ENCODE data around the gene MELTF. TPM values are rescaled to one million over a fixed set of nuclear protein-coding genes. Genes with fewer than 3 reads are reported as not detected.

The MELTF gene
- total and polyA plus RNA-seq, 9 of the 15 experiments (the other 6 are each of a cell fraction or from before 2014, with no cell fraction given), result 0.35 to 10.5 (median 4.5) TPM

DNA sequence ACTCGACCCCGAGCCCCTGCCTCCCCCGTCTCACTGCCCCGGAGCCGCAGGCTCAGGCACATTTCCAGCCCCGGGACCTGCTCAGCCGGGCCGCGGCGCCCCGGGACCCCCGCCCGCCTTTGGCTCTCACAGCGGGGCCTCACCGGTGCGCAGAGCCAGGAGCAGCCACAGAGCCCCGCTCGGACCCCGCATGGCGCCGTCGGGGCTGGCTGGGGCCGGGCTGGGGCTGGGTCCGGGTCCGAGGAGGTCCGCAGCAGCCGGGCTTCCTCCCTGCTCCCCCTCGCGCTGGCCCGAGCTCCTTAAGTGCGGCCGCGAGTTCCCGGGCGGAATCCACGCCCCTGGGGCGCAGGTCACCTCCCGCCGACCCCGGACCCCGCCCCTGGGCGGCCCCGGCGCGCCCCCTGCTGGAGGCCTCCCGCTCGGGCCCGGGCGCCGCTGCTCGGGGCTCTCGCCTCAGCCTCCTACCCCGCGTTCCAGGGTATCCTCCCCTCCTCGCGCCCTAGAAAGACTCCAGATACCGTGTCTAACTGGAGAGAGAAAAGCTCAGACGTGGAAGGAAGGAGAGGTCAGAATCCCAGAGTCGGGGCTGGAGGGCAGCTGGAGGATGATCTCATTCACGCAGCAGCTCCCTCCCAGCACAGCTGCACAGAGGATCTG lies at the start of gene MELTF (continued):
- TF ChIP-seq, protein P1, sequence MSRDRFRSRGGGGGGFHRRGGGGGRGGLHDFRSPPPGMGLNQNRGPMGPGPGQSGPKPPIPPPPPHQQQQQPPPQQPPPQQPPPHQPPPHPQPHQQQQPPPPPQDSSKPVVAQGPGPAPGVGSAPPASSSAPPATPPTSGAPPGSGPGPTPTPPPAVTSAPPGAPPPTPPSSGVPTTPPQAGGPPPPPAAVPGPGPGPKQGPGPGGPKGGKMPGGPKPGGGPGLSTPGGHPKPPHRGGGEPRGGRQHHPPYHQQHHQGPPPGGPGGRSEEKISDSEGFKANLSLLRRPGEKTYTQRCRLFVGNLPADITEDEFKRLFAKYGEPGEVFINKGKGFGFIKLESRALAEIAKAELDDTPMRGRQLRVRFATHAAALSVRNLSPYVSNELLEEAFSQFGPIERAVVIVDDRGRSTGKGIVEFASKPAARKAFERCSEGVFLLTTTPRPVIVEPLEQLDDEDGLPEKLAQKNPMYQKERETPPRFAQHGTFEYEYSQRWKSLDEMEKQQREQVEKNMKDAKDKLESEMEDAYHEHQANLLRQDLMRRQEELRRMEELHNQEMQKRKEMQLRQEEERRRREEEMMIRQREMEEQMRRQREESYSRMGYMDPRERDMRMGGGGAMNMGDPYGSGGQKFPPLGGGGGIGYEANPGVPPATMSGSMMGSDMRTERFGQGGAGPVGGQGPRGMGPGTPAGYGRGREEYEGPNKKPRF (IDR thresholded peaks at IDR 0.05; ENCODE audit: low read depth, low read length), result no peak
- peak; percentile 64 for TF ChIP-seq SMC3 (conservative IDR thresholded peaks at IDR 0.05; ENCODE audit: insufficient read depth, low read depth, low read length)
- TF ChIP-seq CCNT2 (IDR thresholded peaks at IDR 0.05; ENCODE audit: borderline replicate concordance, extremely low read depth, insufficient read length, low read depth, low read length), result peak; percentile 55
- TF ChIP-seq GATAD2A (IDR thresholded peaks at IDR 0.05), result 0 out of 2 replicates have a peak, but pooled peaks have one; percentile 3
- TF ChIP-seq ESRRB (CRISPR knock-in tag; IDR thresholded peaks at IDR 0.05; ENCODE audit: borderline replicate concordance), result no peak
- TF ChIP-seq RB1 (IDR thresholded peaks at IDR 0.05; ENCODE audit: low read depth), result peak; percentile 87
- no peak for TF ChIP-seq HIVEP1 (CRISPR knock-in tag; IDR thresholded peaks at IDR 0.05)
- no peak for TF ChIP-seq MCM7 (IDR thresholded peaks at IDR 0.05)
- peak; percentile 69 for TF ChIP-seq RBM25 (IDR thresholded peaks at IDR 0.05; ENCODE audit: low read depth, low read length, severe bottlenecking)
- TF ChIP-seq CHCHD3 (CRISPR knock-in tag; IDR thresholded peaks at IDR 0.05), result no peak
- TF ChIP-seq RBFOX2 (IDR thresholded peaks at IDR 0.05; ENCODE audit: low read depth, low read length), result peak; percentile 82
- no peak for TF ChIP-seq ARHGAP35 (IDR thresholded peaks at IDR 0.05; ENCODE audit: partially characterized antibody)
- no peak for TF ChIP-seq SNIP1 (IDR thresholded peaks at IDR 0.05; ENCODE audit: low read depth)
- no peak for TF ChIP-seq CBX1 (IDR thresholded peaks at IDR 0.05; ENCODE audit: low read depth)
- TF ChIP-seq MEF2A (IDR thresholded peaks at IDR 0.05; ENCODE audit: control insufficient read depth, low read depth, low read length), result no peak
- no peak for TF ChIP-seq SREBF2 (CRISPR knock-in tag; IDR thresholded peaks at IDR 0.05)
- TF ChIP-seq SUPT5H (IDR thresholded peaks at IDR 0.05), result 0 out of 2 replicates have a peak, but pooled peaks have one; percentile 31
- no peak for TF ChIP-seq ZSCAN29 (IDR thresholded peaks at IDR 0.05)
- peak; percentile 17; the same call in 1 of the 2 replicates for TF ChIP-seq SMAD4 (CRISPR knock-in tag; conservative IDR thresholded peaks at IDR 0.05)
- no peak for TF ChIP-seq ZNF584 (CRISPR knock-in tag; IDR thresholded peaks at IDR 0.05; ENCODE audit: low read depth)
- TF ChIP-seq ZNF217 (CRISPR knock-in tag; IDR thresholded peaks at IDR 0.05), result no peak
- no peak for TF ChIP-seq FOXM1 (IDR thresholded peaks at IDR 0.05; ENCODE audit: low read depth)
- TF ChIP-seq FOXM1 (CRISPR knock-in tag; IDR thresholded peaks at IDR 0.05; ENCODE audit: low read depth), result no peak
- no peak for TF ChIP-seq ETS2 (tag; IDR thresholded peaks at IDR 0.05; ENCODE audit: borderline replicate concordance, poor library complexity, severe bottlenecking)
- TF ChIP-seq CBFA2T2 (conservative IDR thresholded peaks at IDR 0.05), result no peak
- TF ChIP-seq DPF2 (IDR thresholded peaks at IDR 0.05), result no peak
- peak; percentile 28; the same call in 1 of the 2 replicates for TF ChIP-seq JUND (IDR thresholded peaks at IDR 0.05; ENCODE audit: borderline replicate concordance, low read depth, low read length)
- TF ChIP-seq JUND (tag; IDR thresholded peaks at IDR 0.05; ENCODE audit: borderline replicate concordance, low read depth, low read length), result no peak; the same call in 2 of the 3 replicates
- TF ChIP-seq MAZ (CRISPR knock-in tag; conservative IDR thresholded peaks at IDR 0.05 in 1 of 2, IDR thresholded peaks at IDR 0.05 in 1 of 2), result peak; percentile 51 to 81; a peak in 3 of 4 replicates
- no peak for TF ChIP-seq ZNF239 (CRISPR knock-in tag; IDR thresholded peaks at IDR 0.05)
- peak; percentile 65 for TF ChIP-seq POLR2A (conservative IDR thresholded peaks at IDR 0.05)

Data from K562 (cell line).